ENCODE data around the gene GALNT10. TPM values are rescaled to one million over a fixed set of nuclear protein-coding genes. Genes with fewer than 3 reads are reported as not detected.

Gene GALNT10
- polyA plus RNA-seq, 1 donor (not counting 4 experiments of a cell fraction or from before 2014, with no cell fraction given) = 17.9 TPM

DNA sequence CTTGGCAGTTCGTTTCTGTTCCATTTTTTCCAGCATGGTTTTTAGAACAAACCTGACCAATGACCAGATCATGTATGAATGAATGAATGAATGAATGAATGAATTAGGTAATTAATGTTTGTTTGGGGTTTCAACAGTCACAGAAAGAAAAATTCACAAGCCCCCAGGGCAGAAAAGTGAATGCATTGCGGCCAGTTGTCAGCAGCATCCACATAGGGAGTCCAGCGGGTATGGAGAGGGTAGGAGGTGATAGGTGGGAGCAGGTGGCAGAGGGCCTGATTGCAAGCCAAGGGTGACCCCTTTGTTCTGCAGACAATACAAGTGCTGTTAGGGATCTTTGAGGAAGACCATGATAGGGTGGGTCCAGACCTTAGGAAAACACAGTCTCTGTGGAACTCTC lies 205.6 kb downstream of the GALNT10 start:
- H3K4me1 ChIP-seq (ENCODE audit: control insufficient read depth, extremely low read depth, insufficient read depth, low read length) = peaks cover 14% of the 10 kb centered on the region
- H4K20me1 ChIP-seq (ENCODE audit: control insufficient read depth, extremely low read depth, insufficient read depth, low read length) = no peaks in the 10 kb centered on the region
- no peak overlapping the region for H3K4me2 ChIP-seq (ENCODE audit: control insufficient read depth, extremely low read depth, insufficient read depth, low read depth, low read length)
- FAIRE-seq (no peak), DNase-seq (ENCODE audit: low read depth, low spot score) (no peak)
- H3K79me2 ChIP-seq (ENCODE audit: control insufficient read depth, insufficient read depth, low read length) = no peaks in the 10 kb centered on the region
- dilution Hi-C loops (cut with MboI; ENCODE audit: extremely low pct_ligation_motif_present, low sequenced_read_pairs) = no loop called here
- no peaks in the 10 kb centered on the region for H3K9me3 ChIP-seq (ENCODE audit: control insufficient read depth, low read depth, low read length)
- no peak overlapping the region for H3K4me3 ChIP-seq (ENCODE audit: control insufficient read depth in 2 of 3, extremely low read depth in 1 of 3, insufficient read depth in 2 of 3, low read depth in 1 of 3, low read length in 3 of 3)
- no peak for TF ChIP-seq EZH2 (IDR thresholded peaks at IDR 0.05; ENCODE audit: low read length)
- TF ChIP-seq, protein P1, sequence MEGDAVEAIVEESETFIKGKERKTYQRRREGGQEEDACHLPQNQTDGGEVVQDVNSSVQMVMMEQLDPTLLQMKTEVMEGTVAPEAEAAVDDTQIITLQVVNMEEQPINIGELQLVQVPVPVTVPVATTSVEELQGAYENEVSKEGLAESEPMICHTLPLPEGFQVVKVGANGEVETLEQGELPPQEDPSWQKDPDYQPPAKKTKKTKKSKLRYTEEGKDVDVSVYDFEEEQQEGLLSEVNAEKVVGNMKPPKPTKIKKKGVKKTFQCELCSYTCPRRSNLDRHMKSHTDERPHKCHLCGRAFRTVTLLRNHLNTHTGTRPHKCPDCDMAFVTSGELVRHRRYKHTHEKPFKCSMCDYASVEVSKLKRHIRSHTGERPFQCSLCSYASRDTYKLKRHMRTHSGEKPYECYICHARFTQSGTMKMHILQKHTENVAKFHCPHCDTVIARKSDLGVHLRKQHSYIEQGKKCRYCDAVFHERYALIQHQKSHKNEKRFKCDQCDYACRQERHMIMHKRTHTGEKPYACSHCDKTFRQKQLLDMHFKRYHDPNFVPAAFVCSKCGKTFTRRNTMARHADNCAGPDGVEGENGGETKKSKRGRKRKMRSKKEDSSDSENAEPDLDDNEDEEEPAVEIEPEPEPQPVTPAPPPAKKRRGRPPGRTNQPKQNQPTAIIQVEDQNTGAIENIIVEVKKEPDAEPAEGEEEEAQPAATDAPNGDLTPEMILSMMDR (optimal IDR thresholded peaks at IDR 0.05 in 1 of 3, IDR thresholded peaks at IDR 0.05 in 1 of 3, conservative IDR thresholded peaks at IDR 0.05 in 1 of 3; ENCODE audit: extremely low read depth in 1 of 3, insufficient read depth in 2 of 3, low read length in 3 of 3) = no peak
- H3K9me1 ChIP-seq (ENCODE audit: control insufficient read depth, extremely low read depth, insufficient read depth, low read length) = no peaks in the 10 kb centered on the region
- H3K27me3 ChIP-seq (ENCODE audit: control insufficient read depth, extremely low read depth, insufficient read depth, low read length) = no peaks in the 10 kb centered on the region
- H2AFZ ChIP-seq (ENCODE audit: control insufficient read depth, low read length) = no peak overlapping the region
- H3K9ac ChIP-seq (ENCODE audit: control insufficient read depth, extremely low read depth, insufficient read depth, low read length) = no peak overlapping the region
- no peak overlapping the region for H3K27ac ChIP-seq (ENCODE audit: control insufficient read depth, insufficient read depth, low read length)
- H3K36me3 ChIP-seq (ENCODE audit: control insufficient read depth in 2 of 2, extremely low read depth in 1 of 2, insufficient read depth in 2 of 2, low read length in 2 of 2) = no peaks in the 10 kb centered on the region

DNA sequence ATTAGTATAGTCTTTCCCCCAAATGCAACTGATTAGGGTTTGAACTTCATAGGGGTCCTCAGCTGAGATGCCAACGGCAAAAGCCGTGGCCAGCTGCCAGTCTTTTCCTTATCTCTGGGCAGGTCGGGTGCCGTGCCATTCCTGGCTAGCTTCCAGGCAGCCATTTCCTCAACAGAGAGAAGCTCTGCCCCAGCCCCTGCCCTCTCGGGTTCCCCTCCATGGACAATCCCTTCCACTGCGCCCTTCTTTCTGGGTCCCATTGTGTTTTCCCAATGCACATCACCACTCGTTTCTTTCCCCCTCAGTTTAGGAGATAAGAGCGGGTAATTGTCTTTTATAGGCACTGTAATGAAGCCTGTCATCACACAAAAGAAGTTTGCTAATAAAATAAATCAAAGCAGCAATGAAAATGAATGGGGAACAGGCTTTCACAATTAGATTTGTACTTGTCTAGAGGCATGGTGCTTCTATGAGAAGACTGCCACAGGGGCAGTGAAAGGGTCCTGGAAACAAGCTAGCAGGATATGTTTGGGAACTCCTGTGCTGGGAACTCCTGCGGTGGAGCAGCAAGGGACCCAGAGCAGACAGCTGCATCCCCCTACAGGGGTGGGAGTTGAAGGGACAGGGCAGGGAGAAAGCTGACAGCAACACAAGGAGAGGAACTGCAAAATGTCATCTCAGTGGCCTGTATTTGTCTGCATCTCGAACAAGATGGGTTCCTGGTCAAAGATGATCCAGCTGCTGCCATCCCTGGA lies 207.3 kb downstream of the GALNT10 start:
- H3K4me3 ChIP-seq (ENCODE audit: control insufficient read depth in 2 of 3, extremely low read depth in 1 of 3, insufficient read depth in 2 of 3, low read depth in 1 of 3, low read length in 3 of 3) = no peak overlapping the region
- H3K9me3 ChIP-seq (ENCODE audit: control insufficient read depth, low read depth, low read length) = no peaks in the 10 kb centered on the region
- no peaks in the 10 kb centered on the region for H3K27me3 ChIP-seq (ENCODE audit: control insufficient read depth, extremely low read depth, insufficient read depth, low read length)
- no peak overlapping the region for H3K9ac ChIP-seq (ENCODE audit: control insufficient read depth, extremely low read depth, insufficient read depth, low read length)
- H3K36me3 ChIP-seq (ENCODE audit: control insufficient read depth in 2 of 2, extremely low read depth in 1 of 2, insufficient read depth in 2 of 2, low read length in 2 of 2) = no peaks in the 10 kb centered on the region
- no peak for TF ChIP-seq EZH2 (IDR thresholded peaks at IDR 0.05; ENCODE audit: low read length)
- TF ChIP-seq, protein P1 (optimal IDR thresholded peaks at IDR 0.05 in 1 of 3, IDR thresholded peaks at IDR 0.05 in 1 of 3, conservative IDR thresholded peaks at IDR 0.05 in 1 of 3; ENCODE audit: extremely low read depth in 1 of 3, insufficient read depth in 2 of 3, low read length in 3 of 3) = no peak
- no peak overlapping the region for H2AFZ ChIP-seq (ENCODE audit: control insufficient read depth, low read length)
- dilution Hi-C loops (cut with MboI; ENCODE audit: extremely low pct_ligation_motif_present, low sequenced_read_pairs) = no loop called here
- DNase-seq (ENCODE audit: low read depth, low spot score) = no peak
- no peaks in the 10 kb centered on the region for H3K9me1 ChIP-seq (ENCODE audit: control insufficient read depth, extremely low read depth, insufficient read depth, low read length)
- no peaks in the 10 kb centered on the region for H3K79me2 ChIP-seq (ENCODE audit: control insufficient read depth, insufficient read depth, low read length)
- H3K4me2 ChIP-seq (ENCODE audit: control insufficient read depth, extremely low read depth, insufficient read depth, low read depth, low read length) = no peak overlapping the region
- H3K27ac ChIP-seq (ENCODE audit: control insufficient read depth, insufficient read depth, low read length) = no peak overlapping the region
- peaks cover 14% of the 10 kb centered on the region for H3K4me1 ChIP-seq (ENCODE audit: control insufficient read depth, extremely low read depth, insufficient read depth, low read length)
- no peak for FAIRE-seq
- no peaks in the 10 kb centered on the region for H4K20me1 ChIP-seq (ENCODE audit: control insufficient read depth, extremely low read depth, insufficient read depth, low read length)

All from keratinocyte (primary cell).